ENCODE results near the gene IGFN1.

Gene IGFN1

DNA sequence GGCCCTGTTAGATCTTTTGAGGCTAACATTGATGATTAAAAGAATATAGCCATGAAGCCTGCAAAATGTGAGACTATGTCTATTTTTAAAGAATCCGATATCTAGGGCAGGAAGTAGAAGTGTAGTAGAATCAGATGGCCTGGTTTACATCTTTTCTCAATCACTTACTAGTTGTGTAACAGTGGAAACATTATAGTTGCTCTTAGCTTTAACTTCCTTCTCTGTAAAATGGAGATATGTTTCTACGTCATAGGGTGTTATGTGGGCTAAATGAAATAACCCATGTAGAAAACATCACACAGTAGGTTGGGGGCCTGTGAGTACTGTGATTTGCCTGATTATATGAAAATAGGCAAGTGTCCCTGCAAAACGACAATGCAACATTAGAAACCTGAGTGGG, 4.4 kb upstream of the IGFN1 start:
- DNase-seq, result no peak

GRCh38 chr1:201189085-201189484, 1.5 kb upstream of the IGFN1 start:
- no peak for DNase-seq

GRCh38 chr1:201190005-201190404, 619 bp upstream of the IGFN1 start:
- no peak for DNase-seq

DNA sequence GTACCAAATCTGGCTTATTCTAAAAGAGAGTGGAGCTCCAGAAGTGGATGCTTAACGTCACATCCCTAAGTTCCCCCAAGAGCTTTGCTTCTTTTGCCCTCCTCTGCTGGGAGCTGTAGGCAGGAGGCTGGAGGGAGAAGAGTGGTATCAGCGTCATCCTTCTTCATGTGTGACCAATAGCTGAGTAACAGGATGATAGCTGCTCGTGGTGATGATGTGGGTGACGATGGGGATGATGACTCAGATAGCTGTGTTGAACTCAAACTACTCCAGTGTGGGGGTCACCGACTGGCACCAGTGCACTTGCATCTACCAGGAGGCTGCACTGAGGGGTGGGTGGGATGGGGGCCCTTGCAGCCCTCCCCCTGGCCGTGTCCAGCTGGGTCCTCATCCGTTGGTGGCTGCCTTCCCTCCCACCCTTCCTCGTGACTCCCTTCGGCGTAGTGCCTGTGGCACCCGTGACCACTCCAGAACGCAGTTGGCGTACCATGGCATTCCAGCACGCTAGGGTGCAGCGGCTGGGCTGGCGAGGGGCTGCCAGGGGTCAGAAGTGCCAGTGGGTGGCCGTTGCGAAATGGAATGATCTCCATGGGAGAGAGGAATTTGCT, 1.1 kb downstream of the IGFN1 start:
- no peak for DNase-seq

- no peak for DNase-seq
Measured at GRCh38 chr1:201192261-201192788, 1.7 kb downstream of the IGFN1 start.

DNA sequence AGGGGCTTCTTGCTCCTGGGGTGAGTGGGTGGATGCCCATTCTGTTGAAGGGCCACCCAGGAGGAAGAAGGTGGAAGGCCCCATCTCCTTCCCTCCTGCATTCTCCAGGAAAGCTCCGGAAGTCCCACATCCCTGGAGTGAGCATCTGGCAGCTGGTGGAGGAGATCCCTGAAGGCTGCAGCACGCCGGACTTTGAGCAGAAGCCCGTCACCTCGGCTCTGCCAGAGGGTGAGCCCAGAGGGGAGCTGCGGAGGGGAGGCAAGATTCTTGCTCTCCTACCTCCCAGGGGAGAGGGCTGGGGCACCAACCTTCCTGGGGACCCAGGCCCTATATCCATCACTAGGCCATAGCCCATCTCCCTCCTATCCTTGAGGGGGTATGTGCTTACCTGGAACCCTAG, 3.4 kb downstream of the IGFN1 start:
- no peak for DNase-seq

GRCh38 chr1:201198598-201198997, 8.0 kb downstream of the IGFN1 start:
- no peak for DNase-seq

GRCh38 chr1:201205036-201205435, 14.4 kb downstream of the IGFN1 start:
- DNase-seq, result no peak

GRCh38 chr1:201206176-201206575, 15.6 kb downstream of the IGFN1 start:
- DNase-seq, result no peak

DNA sequence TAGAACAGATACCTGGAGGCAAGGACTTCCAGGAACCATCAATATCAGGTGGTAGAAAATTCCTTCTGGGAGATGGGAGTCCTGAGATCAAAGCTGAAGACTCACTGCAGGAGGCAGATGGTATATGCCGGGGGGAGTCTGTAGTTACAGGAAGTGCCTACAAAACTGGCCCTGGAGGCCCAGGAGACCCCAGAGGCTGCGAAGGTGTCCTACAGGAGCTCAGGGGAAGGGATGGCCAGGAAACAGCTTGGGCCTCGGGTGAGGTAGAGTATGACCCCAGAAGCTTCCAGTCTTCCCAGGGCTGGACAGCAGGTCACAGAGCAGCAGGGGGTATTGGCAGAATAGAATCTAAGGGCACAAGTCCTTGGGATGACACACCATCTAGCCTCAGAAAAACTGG, 16.4 kb downstream of the IGFN1 start:
- no peak for DNase-seq

DNA sequence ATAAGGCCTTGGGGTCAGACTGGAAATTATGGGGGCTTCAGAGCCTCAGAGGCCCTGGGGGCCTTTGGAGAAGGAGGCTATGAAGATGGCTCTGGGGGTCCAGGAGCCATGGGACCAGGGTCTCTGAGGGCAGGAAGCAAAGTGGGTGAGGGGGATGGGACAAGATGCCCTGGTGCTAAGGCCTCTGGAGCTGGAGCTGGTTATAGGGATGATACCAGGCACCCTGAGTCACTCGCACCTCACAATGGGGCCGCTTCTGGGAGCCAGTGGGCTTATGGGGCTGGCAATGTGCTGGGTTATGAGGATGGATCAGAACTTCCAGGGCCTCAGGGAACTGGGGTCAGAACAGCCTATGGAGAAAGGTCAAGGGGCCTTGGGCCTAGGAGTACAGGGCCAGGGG, 17.6 kb downstream of the IGFN1 start:
- no peak for DNase-seq

DNA sequence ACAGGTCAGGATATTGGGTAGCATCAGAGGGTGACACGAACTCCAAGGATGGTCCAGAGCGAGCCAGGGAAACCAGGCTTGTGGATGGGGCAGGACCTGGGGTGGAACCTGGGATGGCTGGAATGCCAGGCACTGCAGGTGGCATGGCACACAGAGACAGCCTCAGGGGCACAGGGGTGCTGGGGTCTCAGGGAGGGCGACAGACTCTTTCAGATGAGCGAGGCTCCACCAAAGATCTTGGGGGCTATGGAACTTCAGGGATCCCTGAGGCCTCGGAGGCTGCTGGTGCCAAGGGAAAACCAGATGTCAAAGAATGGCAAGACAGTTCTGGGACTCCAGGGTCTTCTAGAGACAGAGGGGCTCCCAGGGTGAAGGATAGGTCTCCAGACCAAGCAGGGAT, 21.4 kb downstream of the IGFN1 start:
- no peak for DNase-seq

DNA sequence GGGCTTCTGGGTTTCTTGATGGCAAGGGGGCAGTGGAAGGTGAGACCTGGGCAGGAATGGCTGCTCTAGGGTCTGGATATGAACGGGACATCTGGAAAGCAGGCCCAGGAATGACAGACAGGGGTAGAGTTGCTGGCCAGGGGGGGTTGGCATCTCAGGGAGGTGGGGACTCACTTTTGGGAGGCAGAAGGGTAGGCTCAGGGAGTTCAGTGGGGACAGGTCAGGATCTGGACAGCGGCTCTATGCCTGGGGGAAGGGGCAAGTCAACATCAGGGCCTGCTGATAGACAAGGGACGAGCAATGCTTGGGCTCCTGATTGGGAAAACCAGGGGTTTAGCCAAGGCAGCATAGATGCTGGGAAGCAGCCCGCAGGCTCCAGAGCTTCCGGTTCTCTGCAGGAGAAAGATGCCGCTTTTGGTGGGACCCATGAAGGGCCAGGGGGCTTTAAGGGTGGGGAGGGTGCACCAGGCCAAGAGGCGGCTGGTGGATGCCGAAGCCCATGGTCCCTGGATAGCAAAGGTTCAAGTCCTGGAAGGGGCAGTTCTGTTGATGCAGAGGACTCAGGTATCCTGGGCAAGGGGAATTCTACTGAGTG, 21.9 kb downstream of the IGFN1 start:
- no peak for DNase-seq

DNA sequence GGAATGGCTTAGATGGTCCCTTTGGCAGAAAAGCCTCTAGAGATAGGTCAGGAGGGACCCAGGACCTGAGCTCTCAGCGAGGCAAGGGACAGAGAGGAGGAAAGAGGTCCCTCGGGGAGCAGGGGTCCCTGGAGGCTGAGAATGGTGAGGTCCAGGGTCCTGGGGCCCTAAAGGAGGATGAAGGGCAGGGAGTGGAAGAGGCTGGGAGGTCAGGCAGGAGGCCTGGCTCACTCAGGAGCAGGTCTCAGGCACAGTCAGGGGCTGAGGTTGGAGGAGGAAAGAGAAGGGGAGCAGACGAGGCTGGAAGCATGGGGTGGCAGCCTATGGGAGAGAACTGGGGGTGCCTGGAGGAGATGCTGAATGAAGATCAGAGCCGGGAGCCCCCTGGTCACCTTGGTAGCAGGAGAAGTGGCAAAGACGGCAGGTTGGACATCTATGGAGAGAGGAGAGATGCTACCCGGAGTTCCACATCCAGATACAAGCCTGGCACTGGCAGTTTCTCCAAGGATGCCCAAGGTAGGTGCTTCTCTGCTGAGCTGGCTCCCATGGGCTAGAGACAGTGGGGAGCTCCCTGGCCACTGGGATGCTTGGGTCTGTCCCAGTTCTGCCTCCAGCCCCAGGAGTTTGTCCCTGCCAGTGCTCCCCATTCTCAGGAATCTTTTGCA, 22.6 kb downstream of the IGFN1 start:
- DNase-seq, result no peak

DNA sequence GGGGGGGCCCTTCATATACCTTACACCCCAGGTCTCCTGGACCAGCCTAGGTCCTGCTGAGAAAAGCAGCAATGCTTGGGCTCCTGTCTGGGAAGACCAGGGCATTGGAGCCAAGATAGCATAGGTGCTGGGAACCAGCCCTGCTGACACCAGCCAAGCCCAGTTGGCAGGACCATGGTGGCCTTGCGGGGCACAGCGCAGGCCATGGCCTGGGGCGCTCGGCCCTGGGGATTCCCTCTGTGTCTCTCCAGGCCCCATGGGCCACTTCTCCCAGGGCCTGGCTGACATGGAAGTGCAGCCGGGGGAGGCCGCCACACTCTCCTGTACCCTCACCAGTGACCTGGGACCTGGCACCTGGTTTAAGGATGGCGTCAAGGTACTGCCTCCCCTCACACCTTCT, 23.3 kb downstream of the IGFN1 start:
- DNase-seq, result no peak

- DNase-seq, result no peak
Measured at GRCh38 chr1:201214461-201214860, 23.8 kb downstream of the IGFN1 start.

DNA sequence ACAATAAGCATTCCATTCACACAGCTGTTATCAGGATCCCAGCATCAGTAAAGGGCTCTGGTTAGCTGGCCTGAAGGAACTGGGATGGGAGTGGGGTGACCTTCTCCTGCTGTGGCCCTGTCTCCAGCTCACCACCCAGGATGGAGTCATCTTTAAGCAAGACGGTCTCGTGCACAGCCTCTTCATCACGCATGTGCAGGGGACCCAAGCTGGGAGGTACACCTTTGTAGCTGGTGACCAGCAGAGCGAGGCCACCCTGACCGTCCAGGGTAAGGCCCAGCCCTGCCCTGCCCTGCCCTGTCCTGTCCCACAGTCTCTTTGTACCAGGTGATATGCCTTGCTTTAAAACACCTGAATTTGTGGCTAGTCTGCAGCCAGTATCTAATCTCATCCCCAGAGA, 24.3 kb downstream of the IGFN1 start:
- no peak for DNase-seq

DNA sequence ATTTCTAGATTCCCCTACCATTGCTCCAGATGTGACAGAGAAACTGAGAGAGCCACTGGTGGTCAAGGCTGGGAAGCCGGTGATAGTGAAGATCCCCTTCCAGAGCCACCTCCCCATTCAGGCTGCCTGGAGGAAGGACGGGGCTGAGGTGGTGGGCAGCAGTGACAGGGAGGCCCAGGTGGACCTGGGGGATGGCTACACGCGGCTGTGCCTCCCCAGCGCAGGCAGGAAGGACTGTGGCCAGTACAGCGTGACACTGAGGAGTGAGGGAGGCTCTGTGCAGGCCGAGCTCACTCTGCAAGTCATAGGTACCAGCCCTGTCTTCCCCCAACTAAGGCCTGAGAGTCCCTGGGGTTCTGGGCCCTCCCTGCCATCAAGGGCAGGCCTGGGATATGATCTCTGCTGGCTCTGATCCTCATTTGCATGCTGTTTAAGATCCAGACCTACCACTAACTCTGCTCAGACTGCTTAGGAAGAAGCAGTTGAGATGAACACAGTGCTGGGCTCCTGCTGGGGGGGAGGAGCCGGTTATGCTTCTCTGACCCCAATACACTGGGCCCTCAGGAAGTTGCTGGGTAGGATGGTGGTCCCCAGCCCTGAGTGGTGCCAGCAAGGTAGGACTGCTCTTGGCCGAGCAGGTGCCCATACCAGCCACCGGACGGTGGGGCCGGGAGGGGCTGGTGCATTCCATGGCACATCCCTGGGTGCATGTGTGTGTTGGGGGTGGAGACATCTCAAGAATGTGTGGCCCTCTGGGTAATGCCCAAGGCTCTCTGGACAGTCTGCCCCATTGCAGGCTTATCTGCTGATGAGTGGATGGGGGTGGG, 25.1 kb downstream of the IGFN1 start:
- DNase-seq, result no peak

DNA sequence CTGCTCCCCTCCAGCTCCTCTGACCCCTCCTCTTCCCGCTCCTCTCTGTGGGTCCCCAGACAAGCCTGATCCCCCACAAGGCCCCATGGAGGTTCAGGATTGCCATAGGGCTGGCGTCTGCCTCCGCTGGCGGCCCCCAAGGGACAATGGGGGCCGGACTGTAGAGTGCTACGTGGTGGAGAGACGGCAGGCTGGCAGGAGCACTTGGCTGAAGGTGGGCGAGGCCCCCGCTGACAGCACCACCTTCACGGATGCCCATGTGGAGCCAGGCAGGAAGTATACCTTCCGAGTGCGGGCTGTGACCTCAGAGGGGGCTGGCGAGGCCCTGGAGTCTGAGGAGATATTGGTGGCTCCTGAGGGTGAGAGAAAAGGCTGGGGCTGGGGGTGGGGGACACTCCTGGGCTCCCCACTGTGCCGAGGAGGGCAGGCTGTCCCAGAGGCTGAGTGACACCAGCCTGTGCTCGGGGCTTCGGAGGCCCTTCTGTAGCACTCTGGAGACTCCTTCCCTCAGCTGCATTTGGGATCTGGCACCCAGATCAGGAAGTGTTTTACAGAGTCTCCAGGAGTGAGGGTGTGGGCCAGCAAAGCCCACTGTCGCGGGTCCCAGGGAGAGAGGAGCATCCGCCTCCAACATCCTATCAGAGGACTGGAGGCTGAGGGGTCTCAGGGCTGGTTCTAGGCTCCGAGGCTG, 25.9 kb downstream of the IGFN1 start:
- DNase-seq, result no peak

DNA sequence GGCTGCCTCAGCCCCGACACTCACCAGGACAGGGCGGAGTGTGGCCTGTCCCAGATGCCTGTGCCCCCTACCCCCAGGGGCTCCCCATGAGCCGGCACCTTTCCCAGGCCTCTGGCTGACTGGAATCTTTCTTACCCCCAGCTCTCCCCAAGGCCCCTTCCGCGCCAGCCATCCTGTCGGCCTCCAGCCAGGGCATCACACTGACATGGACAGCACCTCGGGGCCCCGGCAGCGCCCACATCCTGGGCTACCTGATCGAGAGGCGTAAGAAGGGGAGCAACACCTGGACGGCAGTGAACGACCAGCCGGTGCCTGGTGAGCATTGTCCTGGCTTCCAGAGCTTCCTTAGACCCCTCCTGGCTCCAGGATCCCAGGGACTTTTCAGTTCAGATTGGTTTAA, 26.5 kb downstream of the IGFN1 start:
- DNase-seq, result no peak

- no peak for DNase-seq
Measured at GRCh38 chr1:201217851-201218250, 27.2 kb downstream of the IGFN1 start.

DNA sequence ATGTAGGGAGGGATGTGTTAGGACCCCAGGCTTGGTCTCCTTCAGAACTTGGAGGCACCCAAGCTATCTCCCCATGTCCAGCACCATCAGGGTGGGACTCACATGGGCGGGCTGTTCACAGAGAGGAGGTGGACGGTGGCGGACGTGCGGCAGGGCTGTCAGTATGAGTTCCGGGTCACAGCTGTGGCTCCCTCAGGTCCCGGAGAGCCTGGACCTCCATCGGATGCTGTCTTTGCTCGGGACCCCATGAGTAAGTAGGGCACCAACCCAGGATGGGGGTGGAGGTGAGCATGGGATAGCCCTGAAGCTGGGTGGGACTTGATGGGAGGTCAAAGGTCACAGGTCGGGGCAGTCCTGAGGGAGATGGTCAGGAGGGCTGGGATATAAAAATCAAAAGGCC, 27.8 kb downstream of the IGFN1 start:
- no peak for DNase-seq

Data from SIG-M5 (cell line).